ENCODE results near the gene CIDEB. TPM values are rescaled to one million over a fixed set of nuclear protein-coding genes. Genes with fewer than 3 reads are reported as not detected.

CIDEB gene
- total and polyA plus RNA-seq, 2 of the 4 experiments (the other 2 are of a cell fraction) = under 0.01 to 0.19 TPM

GRCh38 chr14:24290746-24291145 is 17.0 kb downstream of the CIDEB start:
- Histone ChIP-seq H4K8ac (ENCODE audit: low read depth in 2 of 2, low read length in 2 of 2) (no peak overlapping the region), H3K4me2 (ENCODE audit: low read depth, low read length) (no peak overlapping the region), H2BK15ac (ENCODE audit: low read depth, low read length) (no peak overlapping the region), H3K27me3 (ENCODE audit: control insufficient read depth, insufficient read depth, low read length) (no peaks in the 10 kb centered on the region), H2AFZ (replicated peaks; ENCODE audit: low read length, poor library complexity) (no peak overlapping the region), H3K18ac (ENCODE audit: low read depth, low read length) (no peak overlapping the region), H3K79me1 (ENCODE audit: low read depth in 1 of 2, low read length in 2 of 2) (no peaks in the 10 kb centered on the region; a peak in 1 of 4 replicates), H3K36me3 (ENCODE audit: control insufficient read depth, insufficient read depth, low read length) (peaks cover 25% of the 10 kb centered on the region), H3K27ac (ENCODE audit: insufficient read depth, low read length) (no peak overlapping the region), H3K9me1 (ENCODE audit: insufficient read depth, low read length) (no peaks in the 10 kb centered on the region; the same call in 1 of the 2 replicates), H3K23ac (ENCODE audit: low read depth, low read length) (no peak overlapping the region), H2AK9ac (replicated peaks; ENCODE audit: low read depth, low read length, poor library complexity) (no peak overlapping the region), H3K4me1 (ENCODE audit: control insufficient read depth, insufficient read depth, low read length) (no peaks in the 10 kb centered on the region), H3K4me3 (ENCODE audit: insufficient read depth, low read depth, low read length) (no peak overlapping the region), H3K9ac (ENCODE audit: low read depth, low read length) (no peak overlapping the region), H4K91ac (ENCODE audit: insufficient read depth, low read depth, low read length) (no peak overlapping the region), H3K56ac (ENCODE audit: extremely low read depth, insufficient read depth, low read length) (no peak overlapping the region), H3K9me3 (ENCODE audit: control insufficient read depth, insufficient read depth, low read length) (no peaks in the 10 kb centered on the region), H3K4ac (ENCODE audit: low read depth, low read length) (no peak overlapping the region), H2AK5ac (ENCODE audit: low read depth, low read length) (no peak overlapping the region), H4K5ac (ENCODE audit: low read depth, low read length) (no peak overlapping the region), H4K20me1 (ENCODE audit: insufficient read depth, low read length) (no peaks in the 10 kb centered on the region; the same call in 1 of the 2 replicates), H2BK5ac (ENCODE audit: low read depth, low read length, poor library complexity, severe bottlenecking) (no peak overlapping the region), H3K14ac (replicated peaks; ENCODE audit: low read depth, low read length) (no peak overlapping the region), H2BK120ac (ENCODE audit: low read depth, low read length) (no peak overlapping the region), H2BK20ac (ENCODE audit: low read depth, low read length) (no peak overlapping the region)
- no peak for TF ChIP-seq ELK1 (IDR thresholded peaks at IDR 0.05; ENCODE audit: borderline replicate concordance, low read depth, low read length)
- no peak for TF ChIP-seq MXI1 (IDR thresholded peaks at IDR 0.05; ENCODE audit: borderline replicate concordance, low read depth, low read length)
- no peak for TF ChIP-seq RAD21 (IDR thresholded peaks at IDR 0.05; ENCODE audit: low read length)
- TF ChIP-seq CHD1 (IDR thresholded peaks at IDR 0.05; ENCODE audit: low read depth, low read length) = no peak
- no peak for TF ChIP-seq NFE2L2 (IDR thresholded peaks at IDR 0.05; ENCODE audit: low read depth, low read length)
- no peak for TF ChIP-seq FOS (IDR thresholded peaks at IDR 0.05; ENCODE audit: low read depth, low read length)
- TF ChIP-seq CTCF (conservative IDR thresholded peaks at IDR 0.05; ENCODE audit: low read depth, low read length) = no peak
- no peak for TF ChIP-seq RCOR1 (IDR thresholded peaks at IDR 0.05; ENCODE audit: insufficient replicate concordance, low read length)
- TF ChIP-seq BHLHE40 (IDR thresholded peaks at IDR 0.05; ENCODE audit: low read depth, low read length) = no peak
- TF ChIP-seq MAFK (IDR thresholded peaks at IDR 0.05; ENCODE audit: low read depth, low read length) = no peak
- TF ChIP-seq POLR2A (IDR thresholded peaks at IDR 0.05; ENCODE audit: low read depth, low read length) = no peak
- no peak for TF ChIP-seq MAZ (IDR thresholded peaks at IDR 0.05; ENCODE audit: borderline replicate concordance, low read depth, low read length)
- no peak for TF ChIP-seq CEBPB (IDR thresholded peaks at IDR 0.05; ENCODE audit: low read depth, low read length)
- TF ChIP-seq USF2 (IDR thresholded peaks at IDR 0.05; ENCODE audit: low read depth, low read length) = no peak
- TF ChIP-seq SMC3 (IDR thresholded peaks at IDR 0.05; ENCODE audit: low read depth, low read length) = no peak
- no peak for TF ChIP-seq RFX5 (IDR thresholded peaks at IDR 0.05; ENCODE audit: low read depth, low read length)
- DNase-seq (no peak), ATAC-seq (ENCODE audit: low read depth) (no peak)
- no TSS peak for BruUV-seq (replicated peaks)
- WGBS, 2 experiments (ENCODE audit: extremely low coverage in 2 of 2, insufficient read length in 1 of 2) = 100% methylated on average over 1 of the region's 9 CpGs; no CpG with 5 or more reads in 1 of the 2 experiments
- ChIA-PET POLR2A (ENCODE audit: unreplicated experiment) (interaction anchor here (0.7 kb wide), 1 partner anchor 48 kb away, joined by 4 read pairs; the partner anchor contains the start of gene TINF2), CTCF (no interaction called here)
- in situ Hi-C loops (cut with MboI; ENCODE audit: low sequenced_read_pairs) = no loop called here
- dilution Hi-C loops (cut with HindIII; ENCODE audit: low sequenced_read_pairs, unreplicated experiment) = no loop called here
- intact Hi-C loops (cut with micrococcal nuclease) = loop anchor here (10.0 kb wide), 1 partner anchor 306 kb away; the partner anchor contains the start of gene DHRS4L2
